Thyroid gland (tissue), 4 donors: ENCODE measurements around the gene USP2. TPM values are rescaled to one million over a fixed set of nuclear protein-coding genes. Genes with fewer than 3 reads are reported as not detected.

Experiments used
- DNase-seq, 2 donors: peaks; one replicate each; pipeline ENCODE4 v3.0.0-alpha.2; 2019
- H3K27ac ChIP-seq, 3 donors: fragments of 200-600 bp; sonication (generic); 1 replicate in 2 of 3; 2 replicates in 1 of 3; pipeline ENCODE4 v1.5.1; 2016 to 2019; ENCODE audit warnings: mild to moderate bottlenecking in 1 of 3, moderate library complexity in 1 of 3
- H3K27me3 ChIP-seq: fragments of 200-600 bp; sonication (generic); one replicate; pipeline ENCODE4 v1.5.1; 2019
- H3K36me3 ChIP-seq, 2 donors: fragments of 200-600 bp; sonication (generic); one replicate each; pipeline ENCODE4 v1.5.1; 2016 to 2019
- H3K4me1 ChIP-seq, 2 donors: fragments of 200-600 bp; sonication (generic); one replicate each; pipeline ENCODE4 v1.5.1; 2017 to 2019
- H3K4me3 ChIP-seq, 3 donors: fragments of 200-600 bp; sonication (generic); replicated peaks in 1 of 3; 1 replicate in 2 of 3; 2 replicates in 1 of 3; pipeline ENCODE4 v1.5.1; 2016; ENCODE audit warnings: mild to moderate bottlenecking in 1 of 3
- H3K9me3 ChIP-seq: fragments of 200-600 bp; sonication (generic); one replicate; pipeline ENCODE4 v1.5.1; 2017
- POLR2A ChIP-seq, 2 donors: fragments of 450-650 bp; IDR thresholded peaks; one replicate each; pipeline ENCODE4 v1.6.1; 2017; ENCODE audit warnings: antibody characterized with exemption in 2 of 2, mild to moderate bottlenecking in 2 of 2, moderate library complexity in 1 of 2
- WGBS, 2 donors: methylation state at CpG; one replicate each; pipeline ENCODE4 v1.1.5; 2017; 5-methylcytosine and 5-hydroxymethylcytosine counted together
- intact Hi-C: fragments of 100-400 bp; cut with DNase I; formaldehyde crosslinking; loops from one replicate; pipeline ENCODE4 v1.15.1; 2023
- total RNA-seq, 4 donors: library from RNA; depleted of rRNA; stranded (reverse); fragments of >200 nt; gene quantifications; one replicate each; pipeline ENCODE4 v1.2.3, GENCODE V29; 2016
- TF ChIP-seq, protein P1 (sequence below), 6 experiments: fragments of 200-600 bp in 3 of 6; fragments of 450-650 bp in 3 of 6; sonication (generic) in 3 of 6; IDR thresholded peaks; one replicate each; pipeline ENCODE4 v1.5.1; 2016 to 2019; ENCODE audit warnings: antibody characterized with exemption in 6 of 6, mild to moderate bottlenecking in 2 of 6, inconsistent platforms in 1 of 6, moderate library complexity in 1 of 6

USP2 gene
- total RNA-seq, 4 donors from 2014 or later = 2.0 to 5.3 (median 4.6) TPM

DNA sequence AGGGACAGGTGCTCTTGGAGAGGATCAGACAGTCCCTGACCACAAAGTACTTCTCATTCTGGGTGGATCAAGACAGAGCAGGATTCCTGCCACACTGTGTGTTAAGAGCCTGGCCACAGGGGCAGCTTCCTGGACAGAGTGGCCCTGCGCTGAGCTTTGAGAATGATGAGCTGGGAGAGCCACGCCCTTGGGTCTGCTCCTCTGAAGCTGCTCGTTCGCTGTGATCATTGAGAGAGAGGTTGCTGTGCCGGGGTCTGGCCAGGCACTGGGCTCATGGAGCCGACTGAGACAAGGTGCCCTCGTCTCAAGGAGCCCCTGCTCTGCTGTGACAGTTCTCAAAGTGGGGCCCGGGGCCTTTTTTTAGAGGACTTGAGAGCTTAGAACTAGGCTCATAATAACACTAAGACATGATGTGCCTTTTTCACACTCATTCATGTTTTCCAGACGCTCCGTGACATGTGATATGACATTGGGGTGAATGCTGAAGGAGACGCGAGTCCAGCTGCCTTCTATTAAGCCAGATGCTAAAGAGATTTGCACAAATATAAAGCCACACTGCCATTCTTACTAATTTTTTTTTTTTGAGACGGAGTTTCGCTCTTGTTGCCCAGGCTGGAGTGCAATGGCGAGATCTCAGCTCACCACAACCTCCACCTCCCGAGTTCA lies 33.4 kb downstream of the USP2 start:
- DNase-seq = no peak
- intact Hi-C loops = no loop called here
- H3K9me3 ChIP-seq = no peaks in the 10 kb centered on the region
- TF ChIP-seq, protein P1, sequence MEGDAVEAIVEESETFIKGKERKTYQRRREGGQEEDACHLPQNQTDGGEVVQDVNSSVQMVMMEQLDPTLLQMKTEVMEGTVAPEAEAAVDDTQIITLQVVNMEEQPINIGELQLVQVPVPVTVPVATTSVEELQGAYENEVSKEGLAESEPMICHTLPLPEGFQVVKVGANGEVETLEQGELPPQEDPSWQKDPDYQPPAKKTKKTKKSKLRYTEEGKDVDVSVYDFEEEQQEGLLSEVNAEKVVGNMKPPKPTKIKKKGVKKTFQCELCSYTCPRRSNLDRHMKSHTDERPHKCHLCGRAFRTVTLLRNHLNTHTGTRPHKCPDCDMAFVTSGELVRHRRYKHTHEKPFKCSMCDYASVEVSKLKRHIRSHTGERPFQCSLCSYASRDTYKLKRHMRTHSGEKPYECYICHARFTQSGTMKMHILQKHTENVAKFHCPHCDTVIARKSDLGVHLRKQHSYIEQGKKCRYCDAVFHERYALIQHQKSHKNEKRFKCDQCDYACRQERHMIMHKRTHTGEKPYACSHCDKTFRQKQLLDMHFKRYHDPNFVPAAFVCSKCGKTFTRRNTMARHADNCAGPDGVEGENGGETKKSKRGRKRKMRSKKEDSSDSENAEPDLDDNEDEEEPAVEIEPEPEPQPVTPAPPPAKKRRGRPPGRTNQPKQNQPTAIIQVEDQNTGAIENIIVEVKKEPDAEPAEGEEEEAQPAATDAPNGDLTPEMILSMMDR (IDR thresholded peaks at IDR 0.05) = no peak
- no peak for TF ChIP-seq POLR2A (IDR thresholded peaks at IDR 0.05)
- no peak overlapping the region for H3K27ac ChIP-seq
- H3K4me1 ChIP-seq = peaks cover 0 to 4% of the 10 kb centered on the region in 2 donors
- H3K4me3 ChIP-seq = no peak overlapping the region
- H3K36me3 ChIP-seq = no peaks in the 10 kb centered on the region
- 71 to 83% methylated on average over 12 to 15 of the region's 16 CpGs for WGBS, 2 donors
- H3K27me3 ChIP-seq = no peaks in the 10 kb centered on the region

DNA sequence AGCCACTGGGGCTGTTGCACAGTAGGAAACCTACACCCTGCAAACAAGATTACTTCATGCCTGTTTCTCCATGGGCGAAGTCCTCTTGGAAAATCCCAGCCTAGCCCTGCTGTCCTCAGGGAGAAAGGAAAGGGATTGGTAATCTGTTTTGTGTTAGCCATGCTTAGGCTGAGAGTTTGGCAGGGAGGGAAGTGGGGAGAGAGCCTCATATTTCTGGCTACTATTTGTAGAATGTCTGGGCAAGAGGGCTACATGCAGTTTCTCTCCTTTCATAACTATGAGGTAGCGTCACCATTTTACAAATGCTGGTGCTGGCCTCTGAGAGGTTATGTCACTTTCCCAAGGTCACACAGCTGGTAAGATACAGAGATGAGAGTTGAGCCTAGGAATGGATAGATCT lies 34.2 kb downstream of the USP2 start:
- no peaks in the 10 kb centered on the region for H3K4me1 ChIP-seq
- H3K27me3 ChIP-seq = no peaks in the 10 kb centered on the region
- TF ChIP-seq, protein P1 (IDR thresholded peaks at IDR 0.05) = no peak
- no peak for TF ChIP-seq POLR2A (IDR thresholded peaks at IDR 0.05)
- no peak overlapping the region for H3K27ac ChIP-seq
- no peaks in the 10 kb centered on the region for H3K9me3 ChIP-seq
- intact Hi-C loops = no loop called here
- 75 to 84% methylated on average over 2 of the region's 2 CpGs for WGBS, 2 donors
- no peaks in the 10 kb centered on the region for H3K36me3 ChIP-seq
- DNase-seq = no peak
- H3K4me3 ChIP-seq = no peak overlapping the region

DNA sequence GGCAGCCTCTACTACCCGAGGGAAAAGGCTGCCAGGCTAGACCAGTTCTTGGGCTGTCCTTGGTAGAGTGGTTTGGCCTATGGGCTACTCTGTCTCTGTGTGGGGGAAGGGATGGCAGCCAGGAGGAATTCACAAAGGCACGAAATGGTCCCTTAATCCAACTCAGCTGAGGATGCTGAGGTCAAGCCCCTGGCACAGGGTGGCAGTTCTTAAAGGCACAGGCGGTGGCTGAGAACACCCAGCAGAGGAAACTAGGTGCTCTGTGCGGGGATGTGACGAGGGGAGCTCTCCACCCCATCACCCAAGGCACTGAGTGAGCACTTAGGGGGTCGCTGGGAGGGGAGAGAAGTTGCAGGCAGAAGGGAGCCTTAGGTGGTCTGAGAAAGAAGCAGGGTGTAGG lies 34.9 kb downstream of the USP2 start, which contains the start of gene MFRP:
Gene MFRP, minus strand, starts transcription at position 101 of the 400 bp plus-strand sequence. CDS start 192 bp downstream, outside the sequence.
- no peaks in the 10 kb centered on the region for H3K27me3 ChIP-seq
- H3K27ac ChIP-seq = no peak within 1 kb of the TSS
- no peaks in the 10 kb centered on the region for H3K4me1 ChIP-seq
- no peak for TF ChIP-seq POLR2A (IDR thresholded peaks at IDR 0.05)
- TF ChIP-seq, protein P1 (IDR thresholded peaks at IDR 0.05) = no peak
- WGBS, 2 donors = 53 to 54% methylated on average over 5 to 6 of the region's 6 CpGs
- H3K9me3 ChIP-seq = no peaks in the 10 kb centered on the region
- H3K4me3 ChIP-seq = no peak within 1 kb of the TSS
- intact Hi-C loops = no loop called here
- H3K36me3 ChIP-seq = no peaks in the 10 kb centered on the region
- DNase-seq = no peak

DNA sequence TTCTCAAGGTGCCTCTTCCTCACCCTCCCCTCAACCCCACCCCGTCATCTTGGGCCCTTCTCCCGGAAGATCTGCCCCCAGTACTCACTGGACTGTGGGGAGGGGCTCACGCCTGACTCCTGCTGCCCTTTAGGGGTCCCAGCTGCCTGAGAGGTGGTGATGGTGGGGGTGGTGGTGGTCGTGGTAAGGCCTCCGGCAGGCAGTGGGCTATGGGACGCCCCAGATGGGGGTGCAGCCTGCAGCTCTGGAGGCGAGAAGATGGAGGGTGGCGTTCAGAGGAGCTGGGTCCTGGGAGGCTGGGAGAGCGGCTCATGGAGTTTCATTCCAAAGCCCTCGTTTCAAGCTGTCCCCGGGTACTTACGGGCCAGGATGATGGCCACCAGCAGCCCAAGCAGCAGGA lies 35.8 kb downstream of the USP2 start:
- Histone ChIP-seq H3K4me1 (peaks cover 3 to 9% of the 10 kb centered on the region in 2 donors), H3K36me3 (no peaks in the 10 kb centered on the region), H3K4me3 (no peak overlapping the region), H3K27me3 (no peaks in the 10 kb centered on the region), H3K27ac (no peak overlapping the region), H3K9me3 (no peaks in the 10 kb centered on the region)
- 80 to 88% methylated on average over 11 to 12 of the region's 12 CpGs for WGBS, 2 donors
- DNase-seq = no peak
- intact Hi-C loops = no loop called here
- TF ChIP-seq, protein P1 (IDR thresholded peaks at IDR 0.05) = no peak
- no peak for TF ChIP-seq POLR2A (IDR thresholded peaks at IDR 0.05)

DNA sequence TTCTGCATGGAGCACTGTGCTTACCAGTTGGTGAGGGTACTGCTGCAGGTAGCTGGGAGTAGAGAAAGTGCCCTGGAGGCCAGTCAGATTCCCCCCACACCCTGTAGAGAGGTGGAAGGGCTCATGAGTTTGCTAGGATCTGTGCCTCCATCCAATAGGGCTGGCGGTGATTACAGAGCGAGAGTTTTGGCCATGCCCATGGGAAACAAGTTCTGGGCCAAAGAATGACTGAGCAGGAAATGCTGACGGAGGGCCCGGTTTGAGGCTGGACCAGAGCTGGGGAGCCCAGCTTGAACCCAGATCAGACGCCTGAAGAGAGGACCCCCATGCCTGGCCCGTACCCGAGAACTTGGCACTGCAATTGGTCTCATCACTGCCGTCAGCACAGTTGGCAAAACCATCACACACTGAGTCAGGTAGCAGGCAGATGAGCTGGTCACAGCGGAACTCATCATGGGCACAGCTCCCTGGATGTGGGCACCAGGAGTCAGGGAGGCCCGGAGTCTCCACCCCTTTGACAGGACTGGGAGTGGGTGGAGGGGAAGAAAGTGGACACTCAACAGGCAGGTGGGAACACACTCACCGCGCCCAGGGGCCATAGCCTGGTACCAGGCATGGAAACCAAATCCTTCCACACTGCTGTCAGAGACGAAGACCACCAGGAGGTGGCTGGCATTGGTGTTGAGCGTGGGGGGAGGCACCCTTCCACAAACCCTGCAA lies 37.0 kb downstream of the USP2 start:
- H3K4me1 ChIP-seq = peaks cover 9 to 21% of the 10 kb centered on the region in 2 donors
- no peak for TF ChIP-seq POLR2A (IDR thresholded peaks at IDR 0.05)
- TF ChIP-seq, protein P1 (IDR thresholded peaks at IDR 0.05) = no peak
- no peaks in the 10 kb centered on the region for H3K27me3 ChIP-seq
- intact Hi-C loops = no loop called here
- 74 to 85% methylated on average over 14 of the region's 14 CpGs for WGBS, 2 donors
- DNase-seq = no peak
- H3K27ac ChIP-seq = no peak overlapping the region
- H3K36me3 ChIP-seq = no peaks in the 10 kb centered on the region
- no peaks in the 10 kb centered on the region for H3K9me3 ChIP-seq
- no peak overlapping the region for H3K4me3 ChIP-seq
